ENCODE results near the gene PNLIP.

PNLIP gene

DNA sequence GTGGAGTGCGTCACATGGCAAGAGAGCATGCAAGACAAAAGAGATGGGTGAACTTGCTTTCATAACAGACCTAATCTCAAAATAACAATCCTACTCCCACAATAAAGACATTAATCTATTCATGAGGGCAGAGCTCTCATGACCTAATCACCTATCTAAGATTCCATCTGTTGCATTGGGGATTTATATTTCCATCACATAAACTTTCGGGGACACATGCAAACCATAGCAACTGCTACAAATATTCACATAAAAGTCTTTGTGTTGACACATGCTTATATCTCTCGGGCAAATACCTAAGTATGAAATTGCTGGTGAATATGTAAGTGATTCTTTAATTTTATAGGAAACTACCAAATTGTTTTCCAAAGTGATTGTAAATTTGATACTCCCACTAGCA, 29.1 kb downstream of the PNLIP start:
- no peak for DNase-seq (ENCODE audit: low read depth)

DNA sequence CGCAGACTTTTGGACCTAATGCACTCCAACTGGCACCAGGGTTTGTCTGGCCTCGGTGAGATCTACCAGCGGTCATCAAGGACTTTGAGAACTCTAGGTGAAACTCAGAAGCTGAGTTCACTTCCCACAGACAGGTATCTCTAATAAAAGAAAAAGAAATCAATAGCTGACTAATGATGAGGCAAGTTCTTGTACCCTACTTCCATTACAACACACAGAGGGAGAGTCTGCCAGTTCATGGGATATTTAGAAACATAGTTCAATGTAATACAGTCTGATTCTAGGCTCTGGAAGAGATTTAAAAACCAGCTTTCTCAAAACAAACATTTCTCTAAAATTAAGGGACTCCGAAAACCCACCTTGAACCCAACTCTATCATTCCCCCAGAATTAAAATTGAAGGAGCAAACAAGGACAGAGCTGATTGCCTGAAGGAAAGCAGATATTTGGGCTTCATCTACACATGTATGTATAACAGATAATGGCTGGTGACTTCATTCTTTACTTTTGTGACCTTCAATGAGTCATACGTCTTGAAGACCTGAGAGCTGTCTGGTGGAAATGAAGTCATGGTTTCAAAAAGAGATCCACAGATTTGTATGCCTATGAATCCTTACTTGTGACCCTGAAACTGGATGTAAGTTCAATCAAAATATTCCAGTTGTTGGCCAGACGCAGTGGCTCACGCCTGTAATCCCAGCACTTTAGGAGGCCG, 42.3 kb downstream of the PNLIP start:
- no peak for DNase-seq (ENCODE audit: low read depth)

GRCh38 chr10:116588995-116589394, 43.3 kb downstream of the PNLIP start:
- no peak for DNase-seq (ENCODE audit: low read depth)

DNA sequence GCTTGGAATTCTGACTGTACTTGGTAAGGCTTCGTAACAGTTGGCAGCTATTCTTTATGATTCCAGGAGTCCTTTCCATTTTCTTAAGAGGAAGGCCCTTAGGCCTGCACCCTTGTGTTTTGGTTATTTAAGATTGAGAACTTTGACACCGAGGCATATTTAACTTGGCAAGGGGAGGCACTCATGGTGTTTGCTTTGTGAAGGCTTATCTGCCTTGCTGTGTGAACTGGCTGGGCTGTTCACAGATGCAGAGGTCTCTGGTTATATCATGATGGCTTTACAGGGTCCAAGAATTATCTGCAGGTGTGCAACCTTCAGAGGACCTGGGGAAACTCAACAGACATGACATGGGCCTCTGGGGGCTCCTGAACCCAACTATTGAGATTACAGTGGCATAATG, 44.2 kb downstream of the PNLIP start:
- no peak for DNase-seq (ENCODE audit: low read depth)

GRCh38 chr10:116590590-116591444, 45.1 kb downstream of the PNLIP start, which contains the start of gene PNLIPRP1:
PNLIPRP1 (plus strand) TSS chr10:116590959; CDS start chr10:116591130, 171 bp downstream.
- no peak for DNase-seq (ENCODE audit: low read depth)

DNA sequence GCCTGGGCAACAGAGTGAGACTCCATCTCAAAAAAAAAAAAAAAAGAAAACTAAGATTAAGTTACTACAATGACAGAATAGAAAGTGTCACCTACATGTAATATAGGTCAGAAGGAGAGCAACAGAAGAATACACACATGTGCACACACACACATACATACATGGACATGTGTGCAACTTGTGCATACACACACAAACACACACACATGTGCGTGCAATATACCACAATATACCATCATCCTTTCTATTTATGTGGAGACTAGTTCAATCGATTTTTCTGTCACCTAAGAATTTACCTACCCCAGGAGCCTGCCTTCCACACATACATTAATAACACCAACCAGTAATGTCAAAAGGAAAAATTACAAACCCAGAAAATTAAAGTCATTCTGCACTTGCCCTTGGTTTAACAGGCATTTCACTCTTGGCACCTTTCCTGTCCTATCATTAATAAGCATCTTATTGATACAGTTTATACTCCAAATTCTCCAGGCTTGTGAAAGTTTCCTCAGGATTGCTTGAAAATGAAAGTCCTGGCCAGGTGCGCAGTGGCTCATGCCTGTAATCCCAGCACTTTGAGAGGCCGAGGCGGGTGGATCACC, 47.5 kb downstream of the PNLIP start:
- no peak for DNase-seq (ENCODE audit: low read depth)

DNA sequence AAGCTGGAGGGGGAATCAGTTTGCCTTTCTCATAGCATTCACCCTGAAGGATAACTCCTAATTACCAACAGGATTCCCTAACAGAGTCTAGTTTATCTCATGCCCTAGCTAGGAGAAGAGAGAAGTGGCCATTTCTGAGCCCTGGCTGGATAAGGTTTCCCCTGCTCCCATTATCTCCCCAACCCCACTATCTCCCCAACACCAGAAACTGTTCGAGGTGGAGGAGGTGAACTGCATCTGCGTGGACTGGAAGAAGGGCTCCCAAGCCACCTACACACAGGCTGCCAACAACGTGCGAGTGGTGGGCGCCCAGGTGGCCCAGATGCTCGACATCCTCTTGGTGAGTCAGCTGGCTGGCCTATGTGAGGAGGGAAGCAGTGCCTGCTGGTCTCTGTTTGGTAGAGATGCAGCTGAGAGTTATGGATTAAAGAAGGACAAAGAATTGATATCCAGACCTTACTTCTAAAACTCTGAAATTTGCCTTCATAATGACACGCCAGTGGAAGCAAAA, 48.8 kb downstream of the PNLIP start:
- DNase-seq (ENCODE audit: low read depth), result no peak

DNA sequence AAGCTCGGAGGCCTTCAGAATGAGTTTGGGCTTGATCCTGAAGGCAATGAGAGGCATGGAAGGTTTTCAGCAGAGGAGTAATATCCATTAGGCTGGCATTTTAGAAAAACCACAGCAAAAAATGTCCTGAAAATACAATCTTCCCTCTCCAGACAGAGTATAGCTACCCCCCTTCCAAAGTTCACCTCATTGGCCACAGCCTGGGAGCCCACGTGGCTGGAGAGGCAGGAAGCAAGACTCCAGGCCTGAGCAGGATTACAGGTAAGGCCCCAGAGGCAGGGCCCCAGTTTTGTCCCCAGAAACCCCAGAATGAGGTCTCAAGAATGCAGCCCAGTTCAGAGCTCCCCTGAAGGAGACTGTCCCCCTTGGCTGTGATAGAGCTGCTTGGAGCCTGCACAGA, 50.3 kb downstream of the PNLIP start:
- DNase-seq (ENCODE audit: low read depth), result no peak

DNA sequence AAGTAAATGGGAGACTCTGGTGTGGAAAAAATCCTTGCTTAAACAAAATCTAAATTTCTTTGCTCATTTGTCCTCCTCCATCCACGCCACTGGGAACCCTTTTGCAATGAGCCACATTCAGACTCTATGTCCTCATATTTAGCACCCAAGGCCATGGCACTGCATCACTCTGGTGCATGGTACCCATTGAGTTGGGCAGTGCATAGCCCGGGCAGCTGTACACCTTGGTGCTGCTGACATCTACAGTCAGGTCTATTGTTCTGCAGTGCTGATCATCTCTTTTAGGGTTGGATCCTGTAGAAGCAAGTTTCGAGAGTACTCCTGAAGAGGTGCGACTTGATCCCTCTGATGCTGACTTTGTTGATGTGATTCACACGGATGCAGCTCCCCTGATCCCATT, 51.8 kb downstream of the PNLIP start:
- no peak for DNase-seq (ENCODE audit: low read depth)

GRCh38 chr10:116598329-116598728, 52.6 kb downstream of the PNLIP start:
- no peak for DNase-seq (ENCODE audit: low read depth)

DNA sequence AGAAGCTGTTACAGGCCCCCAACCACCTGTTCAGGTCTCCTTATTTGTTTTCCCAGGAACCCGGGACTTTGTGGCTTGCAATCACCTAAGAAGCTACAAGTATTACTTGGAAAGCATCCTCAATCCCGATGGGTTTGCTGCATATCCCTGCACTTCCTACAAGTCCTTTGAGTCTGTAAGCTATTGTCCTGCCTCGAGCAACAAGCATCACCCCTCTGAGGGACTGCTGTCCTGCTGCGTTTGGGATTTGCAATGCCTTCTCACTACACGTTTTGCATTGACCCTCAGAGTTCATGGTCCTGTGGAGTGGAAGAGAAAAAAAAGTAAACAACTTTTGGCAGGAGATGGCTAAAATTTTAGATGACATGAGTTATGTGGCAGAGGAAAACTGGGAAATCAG, 54.3 kb downstream of the PNLIP start:
- DNase-seq (ENCODE audit: low read depth), result no peak

DNA sequence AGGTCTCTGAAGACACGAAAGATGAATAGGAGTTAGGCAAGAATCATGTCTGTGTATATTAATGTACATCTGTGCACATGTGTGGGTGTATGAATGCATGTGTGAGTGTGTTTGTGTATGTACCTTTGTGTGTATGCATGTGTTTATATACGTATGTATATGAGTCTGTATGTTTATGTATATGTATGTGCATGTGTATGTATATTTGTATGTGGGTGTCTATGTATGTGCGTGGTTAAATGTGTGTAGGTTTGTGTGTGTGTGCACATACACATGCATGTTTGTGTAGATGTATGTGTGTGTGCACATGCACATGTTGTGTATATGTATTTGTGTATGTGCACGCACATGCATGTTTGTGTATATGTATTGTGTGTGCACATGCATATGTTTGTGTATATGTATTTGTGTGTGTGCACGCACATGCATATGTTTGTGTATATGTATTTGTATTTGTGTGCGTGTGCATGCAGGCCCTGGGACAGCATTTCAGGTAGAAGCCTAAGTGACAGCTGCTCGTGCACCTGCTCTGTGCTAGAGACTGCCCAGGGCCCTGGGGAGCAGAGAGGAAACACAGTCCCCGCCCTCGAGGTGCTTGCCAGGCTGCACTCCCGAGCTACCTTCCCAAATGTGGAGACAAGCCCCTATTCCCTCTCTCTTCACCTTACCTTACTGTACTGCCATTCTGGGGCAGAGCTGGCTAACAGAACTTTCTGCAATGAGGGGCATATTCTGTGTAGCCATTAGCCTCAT, 57.1 kb downstream of the PNLIP start:
- DNase-seq (ENCODE audit: low read depth), result no peak

GRCh38 chr10:116606061-116606483, 60.3 kb downstream of the PNLIP start:
- no peak for DNase-seq (ENCODE audit: low read depth)

DNA sequence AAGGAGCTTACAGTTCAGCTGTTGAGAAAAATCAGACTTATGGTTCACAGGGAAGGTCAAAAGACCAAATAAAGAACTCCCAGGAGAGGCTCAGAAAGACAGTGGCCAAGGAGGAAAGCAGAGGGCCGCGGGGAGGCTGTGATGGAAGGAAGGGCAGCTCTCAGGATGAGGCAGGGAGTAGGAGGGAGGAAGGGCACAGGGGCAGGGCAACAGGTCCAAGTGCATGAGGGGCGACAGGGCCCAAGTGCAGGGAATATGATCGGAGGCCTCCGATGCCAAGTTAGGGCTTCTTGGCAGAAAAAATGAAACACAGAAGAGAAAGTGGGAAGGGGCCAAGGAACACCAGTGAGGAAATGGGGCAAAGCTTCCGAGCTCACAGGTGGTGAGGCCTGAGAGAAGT, 61.6 kb downstream of the PNLIP start:
- DNase-seq (ENCODE audit: low read depth), result no peak

- DNase-seq (ENCODE audit: low read depth), result no peak
Observed at GRCh38 chr10:116608686-116609594, 63.2 kb downstream of the PNLIP start.

DNA sequence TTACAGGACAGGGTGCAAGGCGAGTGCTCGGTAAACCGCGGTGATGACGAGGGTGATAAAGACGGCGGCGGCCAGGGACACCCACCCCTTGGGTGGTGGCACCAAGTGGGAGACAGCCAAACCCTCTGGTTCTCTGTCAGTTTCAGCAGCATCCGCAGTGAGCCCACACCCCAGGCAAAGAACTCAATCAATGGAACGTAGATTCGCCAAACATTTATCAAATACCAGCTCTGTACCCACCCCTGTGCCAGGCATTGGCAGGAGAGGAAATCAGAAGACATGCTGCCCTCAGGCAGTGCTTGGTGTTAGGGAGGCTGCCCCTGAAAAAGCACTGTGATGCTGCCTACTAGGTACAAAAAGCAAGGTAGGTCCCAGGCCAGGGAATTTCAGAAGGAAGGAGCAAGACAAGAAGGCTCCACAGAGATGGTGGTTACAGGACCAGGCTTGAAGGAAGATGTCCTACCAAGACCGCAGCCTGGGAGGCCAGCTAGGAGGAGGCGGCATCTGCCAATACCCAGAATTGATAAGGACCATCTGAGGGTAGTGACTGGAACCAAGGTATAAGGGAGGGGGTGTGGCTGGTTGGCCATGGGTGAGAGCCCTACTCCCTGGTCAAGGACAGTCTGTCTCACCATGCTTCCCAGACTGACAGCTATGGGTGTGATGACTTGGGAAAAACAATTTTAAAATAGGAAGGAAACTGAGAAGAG, 64.9 kb downstream of the PNLIP start:
- no peak for DNase-seq (ENCODE audit: low read depth)

DNA sequence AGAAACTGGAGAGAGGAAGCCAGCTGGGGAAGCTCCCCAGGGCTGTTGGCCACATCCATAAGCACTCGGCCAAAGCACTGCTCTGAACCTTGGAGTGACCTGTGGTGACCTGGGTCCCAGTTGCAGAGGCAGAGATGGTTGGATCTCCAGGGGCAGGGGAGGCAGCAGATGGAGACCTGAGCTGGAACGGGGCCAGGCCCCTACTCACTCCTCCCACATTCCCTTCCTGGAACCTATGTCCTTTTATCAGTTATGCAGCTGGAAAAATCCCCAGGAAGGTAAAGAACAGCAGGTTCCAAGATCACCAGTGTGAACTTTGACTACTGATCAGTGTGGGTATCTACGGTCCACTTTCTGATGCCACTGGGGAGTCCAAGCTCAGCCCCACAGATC, 65.4 kb downstream of the PNLIP start:
- no peak for DNase-seq (ENCODE audit: low read depth)

GRCh38 chr10:116612107-116612769, 66.5 kb downstream of the PNLIP start:
- DNase-seq (ENCODE audit: low read depth), result no peak

DNA sequence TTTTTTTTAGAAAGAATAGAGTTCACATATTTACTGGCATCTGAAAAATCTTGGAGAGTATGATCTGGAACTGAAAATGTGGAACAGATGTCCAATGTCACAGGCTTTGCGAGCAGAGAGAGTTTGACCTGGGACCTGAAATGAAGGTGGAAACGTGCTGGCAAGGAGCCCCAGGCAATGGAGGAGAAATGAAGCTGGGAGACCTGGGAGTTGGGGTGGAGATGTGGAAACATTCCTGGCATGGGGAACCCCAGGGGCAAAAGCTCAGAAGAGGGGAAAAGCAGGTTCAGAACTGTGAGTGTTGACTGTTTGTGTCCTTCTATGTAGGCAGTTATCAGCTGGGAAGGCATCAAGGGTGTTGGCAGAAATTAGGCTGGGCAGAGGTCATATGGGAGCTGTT, 67.7 kb downstream of the PNLIP start:
- DNase-seq (ENCODE audit: low read depth), result no peak

DNA sequence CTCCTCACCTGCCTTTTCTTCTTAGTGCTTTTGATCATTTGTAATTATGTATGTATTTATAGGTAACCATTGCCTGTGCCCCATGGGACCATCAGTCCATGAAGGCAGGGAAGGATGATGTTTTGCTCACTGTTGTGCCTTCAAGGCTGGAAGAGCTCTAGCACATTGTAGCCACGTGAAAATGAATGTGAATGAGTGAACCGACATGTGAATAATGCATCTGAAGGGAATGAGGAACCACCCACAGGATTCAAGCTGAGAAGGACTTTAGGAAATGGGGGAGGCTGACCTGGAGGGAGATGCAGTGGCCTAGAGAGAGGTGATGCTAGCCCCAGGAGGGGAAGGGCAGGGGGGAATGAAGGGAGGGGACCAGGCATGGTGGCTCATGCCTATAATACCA, 69.1 kb downstream of the PNLIP start:
- DNase-seq (ENCODE audit: low read depth), result no peak
